ENCODE results near the gene ART3.

DNA sequence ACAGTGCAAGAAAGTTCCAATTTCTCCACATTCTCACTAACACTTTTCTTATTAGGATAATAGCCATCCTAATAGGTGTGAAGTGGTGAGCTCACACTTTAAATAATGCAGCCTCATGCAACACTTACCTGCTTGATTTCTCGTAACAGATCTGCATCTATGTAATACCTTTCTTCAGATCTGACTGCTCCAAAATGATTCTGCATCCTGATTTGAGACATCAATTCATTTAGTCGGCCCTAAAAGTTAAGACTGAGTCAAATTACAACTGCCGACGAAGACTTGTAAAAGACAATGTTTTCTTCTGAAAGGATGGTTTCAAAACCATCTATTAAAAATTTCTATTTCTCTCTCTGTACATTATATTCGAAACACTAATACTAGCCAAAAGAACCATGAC is 43.0 kb downstream of the ART3 start:
- TF ChIP-seq, protein P1, sequence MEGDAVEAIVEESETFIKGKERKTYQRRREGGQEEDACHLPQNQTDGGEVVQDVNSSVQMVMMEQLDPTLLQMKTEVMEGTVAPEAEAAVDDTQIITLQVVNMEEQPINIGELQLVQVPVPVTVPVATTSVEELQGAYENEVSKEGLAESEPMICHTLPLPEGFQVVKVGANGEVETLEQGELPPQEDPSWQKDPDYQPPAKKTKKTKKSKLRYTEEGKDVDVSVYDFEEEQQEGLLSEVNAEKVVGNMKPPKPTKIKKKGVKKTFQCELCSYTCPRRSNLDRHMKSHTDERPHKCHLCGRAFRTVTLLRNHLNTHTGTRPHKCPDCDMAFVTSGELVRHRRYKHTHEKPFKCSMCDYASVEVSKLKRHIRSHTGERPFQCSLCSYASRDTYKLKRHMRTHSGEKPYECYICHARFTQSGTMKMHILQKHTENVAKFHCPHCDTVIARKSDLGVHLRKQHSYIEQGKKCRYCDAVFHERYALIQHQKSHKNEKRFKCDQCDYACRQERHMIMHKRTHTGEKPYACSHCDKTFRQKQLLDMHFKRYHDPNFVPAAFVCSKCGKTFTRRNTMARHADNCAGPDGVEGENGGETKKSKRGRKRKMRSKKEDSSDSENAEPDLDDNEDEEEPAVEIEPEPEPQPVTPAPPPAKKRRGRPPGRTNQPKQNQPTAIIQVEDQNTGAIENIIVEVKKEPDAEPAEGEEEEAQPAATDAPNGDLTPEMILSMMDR (conservative IDR thresholded peaks at IDR 0.05; ENCODE audit: low read depth, low read length): no peak
- no peak for TF ChIP-seq EZH2phosphoT487 (IDR thresholded peaks at IDR 0.05; ENCODE audit: borderline replicate concordance, low read length)
